Chondrocyte (in vitro differentiated cells): ENCODE results near the gene PTPRJ. TPM values are rescaled to one million over a fixed set of nuclear protein-coding genes. Genes with fewer than 3 reads are reported as not detected.
"Not testable (repeated sequence)": the region's sequence is repeated elsewhere in the genome, so short reads cannot be mapped to it uniquely, and the experiment has no call there.

Experiments used
- DNase-seq: peaks from one replicate; pipeline ENCODE4 v3.0.0; 2021; ENCODE audit warnings: mixed read lengths, low spot score
- H3K27ac Mint-ChIP-seq: one replicate; pipeline ENCODE4 v1.8.0; 2021; ENCODE audit warnings: mild to moderate bottlenecking, moderate library complexity, mixed read lengths; ENCODE audit not compliant: unreplicated experiment
- H3K27me3 Mint-ChIP-seq: 2 replicates; pipeline ENCODE4 v1.8.0; 2021; ENCODE audit warnings: low read depth, mixed read lengths
- H3K36me3 Mint-ChIP-seq: 2 replicates; pipeline ENCODE4 v1.8.0; 2021; ENCODE audit warnings: low read depth, mixed read lengths
- H3K4me1 Mint-ChIP-seq: 2 replicates; pipeline ENCODE4 v1.8.0; 2021; ENCODE audit warnings: low read depth, mild to moderate bottlenecking, mixed read lengths
- H3K4me3 Mint-ChIP-seq: one replicate; pipeline ENCODE4 v1.8.0; 2021; ENCODE audit warnings: mild to moderate bottlenecking, moderate library complexity, mixed read lengths; ENCODE audit not compliant: unreplicated experiment
- H3K9me3 Mint-ChIP-seq: 2 replicates; pipeline ENCODE4 v1.8.0; 2021; ENCODE audit warnings: low read depth, mixed read lengths
- total RNA-seq: library from RNA; stranded (reverse); gene quantifications from 3 replicates; pipeline ENCODE4 v1.2.1, GENCODE V29; 2021
- TF ChIP-seq, protein P1 (sequence below): fragments of 200-600 bp; sonication (generic); IDR thresholded peaks from 2 replicates; pipeline ENCODE4 v1.5.0; 2021; ENCODE audit warnings: antibody characterized with exemption, mild to moderate bottlenecking, moderate library complexity

PTPRJ gene
- total RNA-seq, 1 donor from 2014 or later = 18.1 TPM

DNA sequence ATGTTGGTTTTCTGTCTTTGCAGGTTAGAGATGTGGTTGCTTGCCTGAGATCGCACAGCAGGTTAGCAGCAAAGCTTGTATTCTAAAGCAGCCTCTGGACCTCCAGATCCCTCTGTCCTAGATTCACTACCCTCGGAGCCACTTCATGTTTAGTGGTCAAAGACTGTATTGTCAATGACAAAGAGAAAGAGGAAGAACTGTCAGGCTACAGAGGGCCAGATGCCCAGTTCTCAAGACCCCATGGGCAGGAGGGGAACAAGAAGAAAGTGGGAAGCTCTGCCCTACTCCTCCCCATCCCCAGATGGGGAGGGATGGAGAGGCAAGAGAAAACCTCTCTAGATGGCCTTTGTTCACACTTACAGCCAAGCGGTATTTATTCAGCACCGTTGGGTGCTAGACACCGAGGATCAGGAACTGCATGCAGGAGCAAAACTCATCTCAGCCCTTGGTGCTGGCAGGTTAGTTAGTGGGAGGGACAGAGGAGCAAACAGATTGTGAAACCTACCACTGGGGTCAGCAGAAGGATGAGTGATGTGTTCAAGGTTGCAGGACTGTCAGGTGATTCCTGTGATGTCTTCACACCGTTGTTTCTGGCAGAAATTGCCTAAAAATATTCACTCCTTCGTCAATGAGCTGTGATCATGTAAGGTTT lies 38.3 kb upstream of the PTPRJ start:
- H3K27ac Mint-ChIP-seq = no peak overlapping the region
- no peak overlapping the region for H3K4me3 Mint-ChIP-seq
- no peak for DNase-seq
- peaks cover 48% of the 10 kb centered on the region for H3K4me1 Mint-ChIP-seq
- TF ChIP-seq, protein P1, sequence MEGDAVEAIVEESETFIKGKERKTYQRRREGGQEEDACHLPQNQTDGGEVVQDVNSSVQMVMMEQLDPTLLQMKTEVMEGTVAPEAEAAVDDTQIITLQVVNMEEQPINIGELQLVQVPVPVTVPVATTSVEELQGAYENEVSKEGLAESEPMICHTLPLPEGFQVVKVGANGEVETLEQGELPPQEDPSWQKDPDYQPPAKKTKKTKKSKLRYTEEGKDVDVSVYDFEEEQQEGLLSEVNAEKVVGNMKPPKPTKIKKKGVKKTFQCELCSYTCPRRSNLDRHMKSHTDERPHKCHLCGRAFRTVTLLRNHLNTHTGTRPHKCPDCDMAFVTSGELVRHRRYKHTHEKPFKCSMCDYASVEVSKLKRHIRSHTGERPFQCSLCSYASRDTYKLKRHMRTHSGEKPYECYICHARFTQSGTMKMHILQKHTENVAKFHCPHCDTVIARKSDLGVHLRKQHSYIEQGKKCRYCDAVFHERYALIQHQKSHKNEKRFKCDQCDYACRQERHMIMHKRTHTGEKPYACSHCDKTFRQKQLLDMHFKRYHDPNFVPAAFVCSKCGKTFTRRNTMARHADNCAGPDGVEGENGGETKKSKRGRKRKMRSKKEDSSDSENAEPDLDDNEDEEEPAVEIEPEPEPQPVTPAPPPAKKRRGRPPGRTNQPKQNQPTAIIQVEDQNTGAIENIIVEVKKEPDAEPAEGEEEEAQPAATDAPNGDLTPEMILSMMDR = no peak
- no peaks in the 10 kb centered on the region for H3K27me3 Mint-ChIP-seq
- H3K9me3 Mint-ChIP-seq = no peaks in the 10 kb centered on the region
- no peaks in the 10 kb centered on the region for H3K36me3 Mint-ChIP-seq

DNA sequence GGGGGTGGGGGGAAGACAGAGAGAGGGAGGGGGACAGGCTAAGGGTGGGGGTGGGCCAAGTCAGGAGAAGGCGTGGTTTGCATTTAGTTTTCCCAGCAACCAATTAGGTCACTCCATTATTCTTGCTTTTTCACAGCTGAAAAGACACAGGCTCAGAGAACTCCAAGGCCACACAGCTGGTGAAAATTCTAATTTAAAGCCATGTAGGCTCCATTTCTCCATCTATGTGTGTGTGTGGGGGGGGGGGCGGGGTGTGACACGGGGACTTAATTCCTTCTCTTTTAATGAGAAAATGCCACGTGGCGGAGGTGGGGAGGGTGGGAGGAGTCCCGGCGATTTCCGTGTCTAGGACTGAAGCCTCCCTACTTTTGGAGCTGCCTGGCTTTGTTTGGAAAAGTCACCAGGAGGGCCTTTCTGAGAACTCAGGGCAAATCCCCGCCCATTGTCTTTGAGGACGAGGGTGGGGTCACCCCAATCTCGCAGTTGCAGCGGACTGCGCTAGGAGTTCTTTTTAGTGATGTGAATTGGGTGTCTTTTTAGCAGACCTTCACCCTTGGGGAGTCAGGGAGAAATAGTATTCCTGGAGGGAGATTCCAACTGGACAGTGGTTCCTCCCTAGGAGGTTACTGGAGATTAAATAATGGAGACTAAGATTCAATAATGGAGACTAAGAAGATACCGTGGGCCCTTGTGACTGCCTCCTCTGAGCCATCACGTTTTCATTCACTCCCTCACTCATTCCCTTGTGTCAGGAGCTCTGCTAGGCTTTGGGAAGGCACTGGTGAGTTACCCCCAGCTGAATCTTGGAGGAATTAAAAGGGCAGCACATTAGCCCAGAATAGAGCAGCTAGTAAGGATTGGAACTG lies 36.4 kb upstream of the PTPRJ start:
- DNase-seq = no peak
- Mint-ChIP-seq H3K27ac (peak overlapping the region; percentile 57), H3K4me1 (peaks cover 40% of the 10 kb centered on the region)

DNA sequence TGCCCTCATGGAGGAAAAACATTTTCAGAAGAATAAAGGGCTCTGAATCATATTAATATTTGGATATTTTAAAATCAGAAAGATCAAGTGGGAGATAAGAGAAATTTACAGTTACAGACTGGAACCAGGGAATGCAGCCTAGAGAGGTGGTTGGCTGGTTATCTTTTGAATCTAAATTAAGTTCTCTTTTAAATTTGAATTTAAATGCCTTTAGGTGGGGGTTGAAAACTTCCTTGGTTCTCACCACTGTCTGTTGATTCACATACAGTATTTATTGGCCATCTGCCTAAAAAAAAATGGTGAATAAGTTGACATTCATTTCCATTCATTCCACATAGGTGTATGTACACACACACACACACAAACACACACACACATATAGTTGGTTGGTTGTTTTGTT lies 35.7 kb upstream of the PTPRJ start:
- DNase-seq = no peak
- Mint-ChIP-seq H3K4me3 (no peak overlapping the region), H3K36me3 (no peaks in the 10 kb centered on the region), H3K27me3 (no peaks in the 10 kb centered on the region), H3K9me3 (no peaks in the 10 kb centered on the region), H3K27ac (peak overlapping the region; percentile 57), H3K4me1 (peaks cover 33% of the 10 kb centered on the region)
- TF ChIP-seq, protein P1 = no peak

More for the DNA sequence above, 36.4 kb upstream of the PTPRJ start:
- Mint-ChIP-seq H3K4me3 (no peak overlapping the region), H3K9me3 (no peaks in the 10 kb centered on the region), H3K27me3 (no peaks in the 10 kb centered on the region), H3K36me3 (no peaks in the 10 kb centered on the region)
- TF ChIP-seq, protein P1 = no peak

DNA sequence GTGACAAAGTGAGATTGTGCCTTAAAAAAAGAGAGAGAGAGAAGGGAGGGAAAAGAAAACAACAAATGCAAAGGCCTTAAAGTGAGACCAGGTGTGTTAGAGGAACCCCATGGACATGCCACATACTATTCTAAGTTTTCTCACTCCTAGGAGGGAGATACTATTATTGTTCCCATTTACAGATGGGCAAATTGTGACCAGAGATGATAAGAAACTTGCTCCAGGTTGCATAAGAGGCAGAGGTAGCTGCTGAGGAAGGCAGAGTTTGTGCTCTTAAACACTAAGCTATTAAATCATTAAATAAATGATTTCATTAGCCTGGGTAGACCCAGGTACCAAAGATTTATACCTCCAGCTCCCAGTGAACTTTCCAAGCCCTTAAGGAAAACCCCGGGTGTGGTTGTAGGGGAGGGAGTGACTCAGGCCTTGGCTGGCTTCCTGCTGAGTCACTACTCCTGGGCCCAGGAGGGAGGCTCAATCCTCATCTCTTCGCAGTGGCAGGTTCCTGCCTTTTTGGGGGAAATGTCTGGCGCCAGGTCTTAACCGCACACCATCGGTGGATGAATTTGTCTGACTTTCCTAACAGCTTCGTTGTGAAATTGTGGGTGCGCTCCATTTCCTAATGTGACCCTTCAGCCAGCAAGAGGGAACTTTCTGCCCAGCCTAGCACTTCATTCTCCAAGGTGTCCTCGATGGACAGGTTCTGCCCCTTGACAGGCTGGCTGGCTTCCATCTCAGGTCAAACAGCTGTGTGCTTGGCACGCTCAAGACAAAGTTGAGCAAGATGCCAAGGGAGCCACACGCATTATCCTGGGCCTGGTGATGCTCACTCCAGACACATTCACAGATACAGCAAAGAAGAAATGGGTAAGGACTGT lies 33.4 kb upstream of the PTPRJ start:
- no peaks in the 10 kb centered on the region for H3K9me3 Mint-ChIP-seq
- no peak for DNase-seq
- peaks cover 33% of the 10 kb centered on the region for H3K4me1 Mint-ChIP-seq
- no peak overlapping the region for H3K4me3 Mint-ChIP-seq
- H3K27me3 Mint-ChIP-seq = no peaks in the 10 kb centered on the region
- no peaks in the 10 kb centered on the region for H3K36me3 Mint-ChIP-seq
- TF ChIP-seq, protein P1 = no peak
- peak overlapping the region; percentile 81 for H3K27ac Mint-ChIP-seq

DNA sequence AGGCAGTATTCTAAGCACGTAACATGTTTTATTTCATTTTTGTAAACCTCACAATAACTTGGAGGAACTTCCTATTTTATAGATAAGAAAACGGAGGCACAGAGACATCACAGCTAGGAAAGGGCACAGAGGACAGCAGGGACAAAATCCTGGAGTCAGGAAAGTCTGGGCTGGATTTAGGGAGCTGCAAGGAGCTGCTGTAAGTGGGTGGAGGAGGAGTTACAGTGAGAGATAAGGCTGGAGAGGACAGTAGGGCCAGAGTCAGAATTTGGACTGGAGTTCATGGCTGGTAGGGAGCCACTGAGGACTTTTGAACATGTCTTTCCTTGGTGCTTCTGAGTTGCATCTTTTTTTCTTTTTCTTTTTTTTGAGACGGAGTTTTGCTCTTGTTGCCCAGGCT lies 32.2 kb upstream of the PTPRJ start:
- H3K27ac Mint-ChIP-seq = no peak overlapping the region
- no peaks in the 10 kb centered on the region for H3K27me3 Mint-ChIP-seq
- no peaks in the 10 kb centered on the region for H3K36me3 Mint-ChIP-seq
- H3K9me3 Mint-ChIP-seq = no peaks in the 10 kb centered on the region
- H3K4me3 Mint-ChIP-seq = no peak overlapping the region
- peaks cover 33% of the 10 kb centered on the region for H3K4me1 Mint-ChIP-seq
- no peak for DNase-seq
- TF ChIP-seq, protein P1 = no peak

DNA sequence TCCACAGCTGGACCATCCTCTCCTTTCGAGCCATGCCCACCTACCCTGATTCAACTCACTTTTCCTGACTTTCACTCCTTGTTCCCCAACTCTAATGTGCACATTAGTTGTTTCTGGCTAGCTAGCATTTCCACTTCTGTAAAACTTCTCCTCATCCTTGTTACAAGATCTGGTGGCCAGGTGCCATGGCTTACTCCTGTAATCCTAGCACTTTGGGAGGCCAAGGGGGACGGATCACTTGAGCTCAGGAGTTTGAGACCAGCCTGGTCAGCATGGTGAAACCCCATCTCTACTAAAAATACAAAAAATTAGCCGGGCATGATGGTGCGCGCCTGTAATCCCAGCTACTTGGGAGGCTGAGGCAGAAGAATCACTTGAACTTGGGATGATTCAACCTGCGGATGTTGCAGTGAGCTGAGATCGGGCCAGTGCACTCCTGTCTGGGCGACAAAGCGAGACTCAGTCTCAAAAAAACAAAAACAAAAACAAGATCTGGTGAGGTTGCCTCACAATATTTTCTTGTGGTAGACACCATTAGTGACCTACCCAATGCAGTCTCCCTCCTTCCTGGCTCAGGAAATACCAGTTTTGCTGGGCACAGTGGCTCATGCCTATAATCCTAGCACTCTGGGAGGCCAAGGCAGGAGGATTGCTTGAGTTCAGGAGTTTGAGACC lies 31.2 kb upstream of the PTPRJ start:
- not testable (repeated sequence) for H3K27ac Mint-ChIP-seq, H3K36me3 Mint-ChIP-seq, DNase-seq, H3K9me3 Mint-ChIP-seq, H3K27me3 Mint-ChIP-seq
- peak overlapping the region; percentile 12 for H3K4me3 Mint-ChIP-seq
- H3K4me1 Mint-ChIP-seq = peaks cover 30% of the 10 kb centered on the region
